ENCODE results near the gene UNC13D. TPM values are rescaled to one million over a fixed set of nuclear protein-coding genes. Genes with fewer than 3 reads are reported as not detected.

UNC13D gene
- total and polyA plus RNA-seq, 9 of the 15 experiments (the other 6 are each of a cell fraction or from before 2014, with no cell fraction given), result 0.86 to 244 (median 69.2) TPM

DNA sequence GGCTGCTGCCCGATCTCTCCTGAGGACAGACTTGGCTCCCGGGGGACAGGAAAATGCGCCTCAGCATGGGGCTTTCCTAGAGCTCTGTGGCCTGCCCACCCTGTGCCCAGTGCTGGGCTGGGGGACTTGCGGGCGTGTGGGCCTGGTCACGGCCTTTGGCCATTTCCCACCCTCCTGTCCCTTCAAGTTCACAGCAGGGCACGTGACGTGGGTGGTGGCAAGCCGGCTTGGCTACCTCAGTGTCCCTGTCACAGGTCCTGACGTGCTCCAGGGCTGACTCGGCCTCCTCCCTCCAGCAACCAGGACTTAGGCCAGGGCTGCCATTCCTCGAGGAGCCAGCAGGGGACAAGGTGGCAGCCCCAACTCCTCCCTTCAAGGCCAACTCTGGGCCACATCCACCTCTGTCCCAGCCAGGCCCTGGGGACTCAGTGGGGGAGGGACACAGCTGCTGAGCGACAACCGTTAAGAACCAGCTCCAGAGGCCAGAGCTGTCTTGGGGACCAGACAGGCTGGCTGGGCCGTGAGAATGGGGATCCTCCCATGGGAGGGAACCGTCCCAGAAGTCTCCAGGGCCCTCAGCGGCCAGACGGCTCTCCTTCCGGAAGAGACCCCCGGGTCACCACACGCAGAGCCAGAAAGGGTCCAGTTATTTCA lies 981 bp upstream of the UNC13D start (continued):
- TF ChIP-seq ARID3A (IDR thresholded peaks at IDR 0.05; ENCODE audit: borderline replicate concordance, low read depth, low read length) (no peak), TAL1 (IDR thresholded peaks at IDR 0.05) (peak; percentile 10; the same call in 1 of the 2 replicates), ELF1 (tag; IDR thresholded peaks at IDR 0.05) (no peak), MECOM (CRISPR knock-in tag; IDR thresholded peaks at IDR 0.05) (no peak), SUPT5H (IDR thresholded peaks at IDR 0.05) (peak; percentile 59), ZNF436 (CRISPR knock-in tag; IDR thresholded peaks at IDR 0.05) (no peak)
- TF ChIP-seq, protein P1, sequence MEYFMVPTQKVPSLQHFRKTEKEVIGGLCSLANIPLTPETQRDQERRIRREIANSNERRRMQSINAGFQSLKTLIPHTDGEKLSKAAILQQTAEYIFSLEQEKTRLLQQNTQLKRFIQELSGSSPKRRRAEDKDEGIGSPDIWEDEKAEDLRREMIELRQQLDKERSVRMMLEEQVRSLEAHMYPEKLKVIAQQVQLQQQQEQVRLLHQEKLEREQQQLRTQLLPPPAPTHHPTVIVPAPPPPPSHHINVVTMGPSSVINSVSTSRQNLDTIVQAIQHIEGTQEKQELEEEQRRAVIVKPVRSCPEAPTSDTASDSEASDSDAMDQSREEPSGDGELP (CRISPR knock-in tag; IDR thresholded peaks at IDR 0.05; ENCODE audit: borderline replicate concordance), result peak; percentile 97
- TF ChIP-seq, protein P2, sequence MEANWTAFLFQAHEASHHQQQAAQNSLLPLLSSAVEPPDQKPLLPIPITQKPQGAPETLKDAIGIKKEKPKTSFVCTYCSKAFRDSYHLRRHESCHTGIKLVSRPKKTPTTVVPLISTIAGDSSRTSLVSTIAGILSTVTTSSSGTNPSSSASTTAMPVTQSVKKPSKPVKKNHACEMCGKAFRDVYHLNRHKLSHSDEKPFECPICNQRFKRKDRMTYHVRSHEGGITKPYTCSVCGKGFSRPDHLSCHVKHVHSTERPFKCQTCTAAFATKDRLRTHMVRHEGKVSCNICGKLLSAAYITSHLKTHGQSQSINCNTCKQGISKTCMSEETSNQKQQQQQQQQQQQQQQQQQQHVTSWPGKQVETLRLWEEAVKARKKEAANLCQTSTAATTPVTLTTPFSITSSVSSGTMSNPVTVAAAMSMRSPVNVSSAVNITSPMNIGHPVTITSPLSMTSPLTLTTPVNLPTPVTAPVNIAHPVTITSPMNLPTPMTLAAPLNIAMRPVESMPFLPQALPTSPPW (CRISPR knock-in tag; IDR thresholded peaks at IDR 0.05), result no peak; the same call in 1 of the 2 replicates
